D341Med (cell line): Measurements from ENCODE around the gene SLC5A3.
A peak's percentile ranks its signal among the peaks of the same experiment; 100 is the strongest.

Experiments
- DNase-seq: peaks from one replicate; pipeline ENCODE4 v3.0.0; 2012; ENCODE audit warnings: low spot score

Gene SLC5A3

DNA sequence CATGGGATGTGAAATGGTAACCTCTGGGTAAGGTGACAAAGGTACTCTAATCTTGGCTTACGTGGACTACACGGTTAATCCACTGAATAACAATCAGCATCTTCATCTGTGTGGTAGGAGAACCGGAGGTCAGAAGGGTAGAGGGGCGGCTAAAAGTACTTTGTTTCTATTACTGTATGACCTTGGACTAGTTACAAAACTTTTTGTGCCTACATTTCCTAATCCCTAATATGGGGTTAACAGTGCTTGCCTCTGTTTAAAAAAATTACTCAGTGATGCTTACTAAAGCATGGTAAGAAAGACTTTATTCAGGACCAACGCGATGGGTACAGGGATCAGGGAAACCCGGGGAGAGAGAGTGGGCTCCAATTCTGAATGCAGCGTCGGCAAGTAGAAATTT lies 1.7 kb upstream of the SLC5A3 start:
- no peak for DNase-seq

DNA sequence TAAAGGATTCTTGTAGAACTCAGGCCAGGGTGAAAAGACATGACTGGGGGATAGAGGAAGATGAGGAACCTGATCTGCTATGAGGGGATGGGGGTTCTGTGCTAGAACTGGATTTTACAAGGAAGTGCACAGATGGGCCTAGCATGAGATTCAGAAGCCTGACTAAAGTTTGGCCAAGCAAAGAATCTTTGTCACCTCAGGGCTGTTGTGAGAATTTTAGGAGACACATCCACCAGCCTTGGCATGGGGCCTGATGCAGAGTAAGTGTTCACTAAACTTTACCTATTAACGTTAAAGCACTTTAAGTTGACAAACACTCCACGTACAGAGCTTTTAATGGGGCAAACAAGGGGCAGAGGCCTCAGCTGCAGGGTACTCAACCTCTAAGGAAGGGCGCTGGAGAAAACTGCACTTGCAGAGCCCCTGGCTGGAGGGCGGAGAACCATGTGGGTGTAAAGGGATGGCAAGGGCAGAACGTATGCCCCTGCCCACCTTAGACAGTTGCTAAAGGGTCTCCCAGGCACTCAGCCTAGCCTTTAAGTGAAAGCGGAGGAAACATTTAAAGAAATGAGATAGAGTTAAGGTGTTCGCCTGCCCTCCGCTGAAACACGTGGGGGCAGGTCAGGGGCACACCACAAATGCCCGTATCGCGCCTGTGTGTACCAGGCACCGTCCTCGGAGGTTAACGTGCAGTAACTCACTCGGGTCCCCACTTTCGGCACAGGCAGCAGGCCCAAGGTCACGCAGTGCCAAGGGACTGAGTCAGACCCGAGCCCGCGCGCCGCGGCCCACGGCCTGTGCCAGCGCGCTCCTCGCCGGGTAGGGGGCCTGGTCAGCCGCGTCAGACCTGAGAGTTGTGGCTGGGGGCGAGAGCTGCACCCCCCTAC lies 990 bp upstream of the SLC5A3 start:
- no peak for DNase-seq

DNA sequence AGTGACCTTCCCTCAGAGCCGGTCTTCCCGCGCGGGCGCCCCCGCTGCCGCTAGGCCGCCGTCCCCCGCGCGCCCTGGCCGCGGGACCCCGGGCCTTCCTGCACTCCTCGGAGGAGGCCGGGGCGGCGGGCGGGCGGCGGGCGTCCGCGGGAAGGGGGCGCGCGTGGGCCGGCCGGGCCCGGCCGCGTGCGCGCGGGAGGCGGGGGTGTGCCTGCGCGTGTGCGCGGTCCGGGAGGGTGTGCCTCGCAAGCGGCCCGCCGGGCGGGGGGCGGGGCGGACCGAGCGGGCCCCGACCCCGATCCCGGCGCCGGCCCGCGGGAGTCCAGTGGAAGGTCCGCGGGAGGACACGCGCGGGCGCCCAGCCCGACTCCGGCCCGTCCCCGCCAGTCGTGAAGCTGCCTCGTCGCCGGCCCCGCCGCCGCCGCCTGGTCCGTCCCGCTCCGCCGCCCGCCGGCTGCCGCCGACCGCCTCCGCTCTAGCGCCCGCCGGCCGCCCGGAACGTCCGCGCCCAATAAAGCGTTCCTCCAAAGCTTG lies 438 bp downstream of the SLC5A3 start:
- DNase-seq = peak; percentile 83

DNA sequence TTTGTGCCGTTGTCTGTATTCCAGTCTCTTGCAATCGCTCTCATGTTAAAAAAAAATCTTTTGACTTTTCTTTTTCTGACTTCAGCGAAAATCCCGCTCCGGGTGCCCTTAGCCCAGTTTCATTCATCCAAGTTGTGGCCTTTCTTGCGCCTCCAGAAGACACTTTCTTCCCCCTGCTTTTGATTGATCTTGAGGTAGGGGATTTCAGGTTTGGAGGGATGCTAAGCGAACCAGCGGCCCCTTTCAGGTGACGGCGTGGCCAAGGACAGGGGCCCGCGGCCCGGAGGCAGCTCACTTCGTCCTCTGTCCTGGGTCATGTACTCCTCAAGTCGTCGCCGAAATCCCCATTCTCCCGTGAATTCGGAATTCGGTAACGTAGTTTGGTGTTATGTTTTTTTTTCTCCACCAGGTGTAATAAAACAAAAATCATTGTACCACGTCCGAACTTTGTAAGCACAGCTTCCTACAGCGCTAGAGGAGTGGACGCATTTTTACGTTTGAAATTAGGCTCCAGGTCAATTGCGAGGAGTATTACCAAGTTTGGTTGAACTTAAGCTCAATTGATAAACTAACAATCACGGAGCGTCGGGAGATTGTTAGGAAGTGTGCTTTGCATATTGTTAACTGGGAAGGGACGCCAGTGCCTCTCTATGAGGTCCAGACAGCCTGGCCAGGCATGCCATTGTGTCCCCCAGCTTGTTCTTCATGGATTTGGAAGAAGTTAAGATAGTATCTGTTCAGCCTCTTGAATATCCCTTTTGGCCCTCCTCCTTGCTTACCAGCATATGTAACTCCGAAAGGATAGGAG lies 1.1 kb downstream of the SLC5A3 start:
- DNase-seq = no peak

DNA sequence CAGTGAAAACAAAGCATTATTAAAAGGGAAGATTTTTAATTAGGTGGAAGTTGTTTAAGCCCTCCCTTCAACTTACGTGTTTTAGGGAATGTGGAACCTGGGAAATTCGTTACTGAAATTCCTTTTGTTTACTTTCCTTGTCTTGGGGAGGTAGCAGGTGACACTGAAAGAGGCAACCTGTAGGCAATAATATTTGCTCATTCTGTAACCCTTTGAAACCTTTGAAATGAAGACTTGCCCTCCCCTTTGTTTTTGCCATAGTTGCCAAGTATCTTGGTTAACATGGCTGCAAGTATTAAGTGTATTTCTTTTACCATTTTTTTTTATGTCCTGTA lies 1.7 kb downstream of the SLC5A3 start:
- no peak for DNase-seq

DNA sequence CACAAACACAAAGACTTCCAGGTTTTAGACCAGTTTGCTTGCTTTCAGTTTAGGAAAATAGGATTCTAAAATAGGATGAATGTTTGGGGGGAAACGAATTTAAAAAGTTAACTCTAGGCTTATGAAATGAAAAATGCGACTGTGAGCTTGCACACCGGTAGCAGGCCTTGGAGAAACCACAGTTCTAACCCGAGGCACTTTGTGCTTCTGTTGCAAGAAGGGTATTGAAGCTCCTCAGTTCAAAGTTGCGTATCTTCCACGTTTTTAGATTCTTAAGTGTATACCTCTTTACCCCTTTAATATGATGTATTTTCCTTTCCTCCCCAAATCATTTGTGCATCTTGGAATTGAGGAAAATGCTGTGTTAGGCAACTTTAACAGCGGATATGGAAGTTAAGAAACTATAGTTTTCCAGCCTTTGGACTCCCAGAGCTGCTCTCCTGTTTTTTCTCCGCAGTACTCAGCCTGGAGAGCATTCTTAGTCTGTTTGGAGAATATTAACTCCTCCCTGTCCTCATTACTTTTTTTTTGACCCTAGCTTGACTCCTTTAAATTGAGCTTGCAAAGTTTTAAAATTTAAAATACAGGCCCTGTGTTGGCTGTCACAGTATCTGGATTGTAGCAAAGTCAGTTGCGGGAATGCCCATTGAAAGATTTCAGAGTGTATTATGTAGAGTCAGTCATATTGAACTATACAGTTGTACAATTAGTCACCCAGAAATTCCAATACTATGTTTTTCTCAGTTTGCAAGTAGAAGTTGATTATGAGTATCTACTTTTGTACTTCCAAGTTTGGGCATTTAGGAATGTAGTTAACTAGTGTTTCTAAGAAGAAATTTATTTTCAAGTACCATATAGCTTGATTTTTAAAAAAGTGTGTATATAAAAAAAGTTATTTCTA lies 2.6 kb downstream of the SLC5A3 start:
- no peak for DNase-seq

DNA sequence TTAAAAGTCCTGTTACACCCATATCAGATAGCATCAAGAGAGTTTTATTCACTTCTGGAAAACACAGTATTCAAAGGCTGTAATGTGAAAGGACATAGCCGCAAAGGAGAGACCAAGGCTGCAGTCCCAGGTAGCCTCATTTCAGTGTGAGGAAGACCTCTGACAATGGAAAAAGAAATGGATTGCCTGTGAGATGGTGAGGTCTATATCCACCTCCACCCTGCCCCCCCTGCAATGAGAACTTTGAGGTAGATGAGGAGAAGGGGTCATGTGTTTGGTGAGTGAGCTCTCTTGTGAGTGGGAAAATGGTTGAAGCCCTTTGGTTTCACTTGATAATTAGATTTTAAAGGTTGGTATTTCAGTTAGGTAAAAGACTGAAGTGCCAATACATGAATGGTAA lies 3.5 kb downstream of the SLC5A3 start:
- DNase-seq = no peak

DNA sequence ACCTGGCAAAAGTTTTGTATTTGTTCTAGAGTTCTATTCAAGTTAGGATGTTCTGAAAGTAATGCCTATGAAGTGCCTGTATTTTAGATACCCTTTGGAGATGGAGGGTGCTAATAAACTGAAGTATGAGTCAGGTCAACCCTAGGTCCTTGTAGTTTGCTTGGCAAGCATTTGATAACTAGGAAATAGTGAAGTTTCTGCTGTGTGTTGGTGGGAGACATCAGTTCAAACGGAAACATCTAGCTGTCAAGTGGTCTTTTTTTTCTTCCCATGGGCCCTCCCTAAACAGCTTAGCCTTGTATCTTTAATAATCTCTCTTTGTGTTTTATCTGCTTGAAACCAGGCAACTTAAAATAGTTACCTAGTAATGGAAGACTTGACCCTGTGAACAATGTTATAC lies 4.5 kb downstream of the SLC5A3 start:
- no peak for DNase-seq

DNA sequence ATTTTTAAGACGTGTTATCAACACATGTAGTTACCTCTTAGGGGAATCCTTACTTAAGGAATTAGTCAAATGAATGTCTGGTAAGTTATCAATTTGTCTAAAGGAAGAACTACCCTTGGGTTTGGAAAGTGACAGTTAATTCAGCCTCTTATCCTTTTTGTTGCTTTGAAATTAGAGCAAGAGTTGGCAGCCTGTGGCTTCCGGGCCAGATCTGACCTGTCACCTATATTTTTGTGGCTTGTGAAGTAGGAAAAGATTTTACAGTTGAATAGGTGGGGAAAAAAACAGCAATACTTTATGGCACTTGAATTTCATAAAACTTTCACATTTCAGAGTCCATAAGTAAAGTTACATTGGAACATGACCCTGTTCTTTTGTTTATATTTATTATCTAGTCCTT lies 5.5 kb downstream of the SLC5A3 start:
- no peak for DNase-seq

DNA sequence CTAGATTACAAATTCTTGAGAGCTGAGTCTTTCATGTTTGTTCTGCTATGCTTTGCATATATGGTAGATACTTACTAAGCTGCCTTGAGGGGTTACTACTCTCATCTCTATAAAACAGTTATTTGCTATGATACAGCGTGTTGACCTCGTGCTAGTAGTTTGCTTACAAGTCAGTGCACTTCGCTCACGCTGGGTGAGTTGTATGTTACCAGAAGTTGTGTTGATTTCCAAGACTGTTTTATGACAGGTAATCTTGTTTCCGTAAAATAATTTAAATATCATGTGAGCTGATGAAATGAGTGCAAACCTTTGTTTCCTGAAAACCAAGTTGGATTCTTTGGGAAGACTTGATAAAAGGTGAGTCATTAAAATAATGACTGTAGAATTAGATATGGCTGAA lies 7.3 kb downstream of the SLC5A3 start:
- no peak for DNase-seq

DNA sequence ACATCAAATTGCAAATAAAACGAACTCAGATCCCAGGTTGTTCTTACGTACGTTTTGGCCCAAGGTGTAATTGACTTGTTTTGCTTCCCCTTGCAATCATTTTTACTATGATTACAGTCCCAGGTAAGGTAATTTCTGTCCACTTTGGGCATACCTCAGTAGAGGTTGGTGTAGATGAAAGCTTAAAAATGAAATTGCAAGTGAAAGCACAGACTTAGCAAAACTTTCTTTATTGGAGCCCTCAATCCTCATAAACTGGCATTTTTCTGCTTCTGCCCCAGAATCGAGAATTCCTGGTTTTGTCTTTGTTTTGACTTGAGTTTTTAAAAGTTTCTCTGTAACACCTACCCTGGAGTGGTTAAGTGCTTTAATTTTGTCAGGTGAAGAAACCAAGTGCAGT lies 9.4 kb downstream of the SLC5A3 start:
- no peak for DNase-seq

DNA sequence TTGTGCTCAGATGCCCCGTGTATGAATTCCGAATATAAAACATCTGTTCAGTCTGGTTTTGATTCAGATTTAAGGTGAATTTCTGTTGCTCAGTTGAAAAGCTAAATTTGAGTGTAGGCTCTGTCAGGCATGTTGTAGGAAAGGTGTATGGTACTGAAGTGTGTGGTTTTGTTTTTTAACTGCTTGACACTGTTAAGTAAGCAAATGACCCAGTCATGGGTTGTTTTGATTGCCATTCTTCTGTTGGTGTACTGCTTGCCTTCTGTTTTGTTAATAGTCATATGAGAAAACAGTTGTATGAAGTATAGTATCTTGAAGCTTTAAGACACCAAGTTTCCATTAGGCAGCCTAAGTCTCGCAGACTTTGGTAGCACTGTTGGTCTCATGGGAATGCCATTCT lies 10.0 kb downstream of the SLC5A3 start:
- DNase-seq = no peak

DNA sequence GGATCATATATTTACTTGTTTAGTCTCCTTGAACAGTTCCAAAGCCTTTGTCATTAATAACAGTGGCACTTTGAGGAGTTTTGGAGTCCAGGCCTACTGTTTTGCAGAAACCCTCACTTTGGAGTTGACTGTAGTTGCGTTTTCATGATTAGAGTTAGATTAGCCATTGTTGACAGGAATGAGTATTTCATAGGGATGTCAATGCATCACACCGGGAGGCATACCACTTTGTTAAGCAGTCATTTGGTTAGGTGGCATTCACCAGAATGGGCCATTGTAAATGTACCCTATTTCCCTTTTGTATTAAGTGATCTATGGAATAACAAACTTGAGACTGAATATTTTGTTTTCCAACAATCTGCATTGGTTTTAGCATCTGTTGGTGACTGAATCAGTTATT lies 11.8 kb downstream of the SLC5A3 start:
- no peak for DNase-seq

DNA sequence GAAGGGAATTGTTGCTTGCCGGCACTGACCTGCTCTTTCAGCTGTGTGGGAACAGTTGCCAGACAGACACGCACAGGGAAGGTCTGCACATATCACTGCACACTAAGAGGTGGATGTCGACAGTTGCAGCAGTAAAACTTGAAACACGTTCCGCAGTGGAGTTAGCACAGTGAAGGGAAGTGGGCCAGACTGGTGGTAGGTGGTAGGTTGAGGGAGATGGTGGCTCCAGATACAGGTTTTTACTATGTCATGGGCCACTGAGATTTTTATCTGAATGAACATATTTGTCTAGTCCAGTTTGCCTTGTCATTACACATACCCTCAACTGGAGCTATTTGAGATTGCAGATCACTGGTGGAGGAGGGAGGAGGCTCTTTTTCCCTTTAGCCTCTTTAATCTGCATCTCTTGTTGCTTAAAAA lies 13.5 kb downstream of the SLC5A3 start:
- no peak for DNase-seq

DNA sequence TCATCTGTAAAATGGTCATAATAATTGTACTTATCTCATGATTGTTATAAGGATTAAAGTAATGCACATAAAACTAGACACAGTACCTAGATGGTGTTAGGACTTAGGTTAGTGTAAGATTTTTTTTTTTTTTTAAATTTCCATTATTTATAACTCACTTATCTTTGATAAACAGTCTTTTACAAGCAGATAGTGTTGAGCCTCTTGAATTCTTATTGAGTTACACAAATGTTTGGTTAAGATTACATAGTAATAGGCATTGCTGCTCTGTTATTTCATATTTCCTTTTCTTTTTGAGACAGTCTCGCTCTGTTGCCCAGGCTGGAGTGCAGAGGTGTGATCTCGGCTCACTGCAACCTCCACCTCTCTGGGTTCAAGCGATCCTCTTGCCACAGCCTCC lies 15.4 kb downstream of the SLC5A3 start:
- DNase-seq = no peak

DNA sequence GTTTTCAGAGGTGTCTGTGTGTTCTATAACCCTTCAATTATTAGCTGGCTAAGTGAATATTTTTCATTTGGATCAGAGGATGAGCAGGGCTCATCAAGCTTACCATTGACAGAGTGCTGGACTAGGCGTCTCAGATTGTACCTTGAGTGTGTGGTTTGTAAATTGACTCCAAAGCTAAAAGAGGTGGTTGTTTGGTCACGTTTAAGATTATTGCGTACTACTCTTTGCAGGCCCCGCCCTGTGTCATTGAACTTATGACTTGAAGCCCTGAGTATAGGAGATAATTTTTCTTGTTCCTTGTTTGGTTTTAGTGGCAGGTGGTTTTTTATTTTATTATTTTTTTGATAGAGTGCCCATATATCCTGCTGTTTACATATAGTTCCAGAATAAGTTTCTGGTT lies 17.7 kb downstream of the SLC5A3 start:
- no peak for DNase-seq

DNA sequence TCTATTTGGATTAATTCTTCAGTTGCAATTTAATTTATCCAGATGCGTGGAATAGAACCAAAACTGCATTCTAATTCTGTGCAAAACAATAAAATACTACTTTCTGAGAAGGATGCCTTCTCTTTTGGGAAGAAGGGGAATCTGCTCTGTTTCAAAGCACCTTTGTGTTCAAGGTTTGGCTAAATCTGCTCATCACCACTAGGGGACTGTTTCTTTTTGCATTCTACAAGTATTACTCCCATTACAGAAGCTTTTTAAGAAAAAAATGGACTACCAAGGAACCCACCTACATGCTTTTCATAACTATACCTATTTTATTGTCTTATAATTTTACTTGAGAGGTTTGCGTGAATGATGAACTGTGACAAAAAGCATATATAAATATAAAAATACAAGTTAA lies 18.2 kb downstream of the SLC5A3 start:
- DNase-seq = no peak

DNA sequence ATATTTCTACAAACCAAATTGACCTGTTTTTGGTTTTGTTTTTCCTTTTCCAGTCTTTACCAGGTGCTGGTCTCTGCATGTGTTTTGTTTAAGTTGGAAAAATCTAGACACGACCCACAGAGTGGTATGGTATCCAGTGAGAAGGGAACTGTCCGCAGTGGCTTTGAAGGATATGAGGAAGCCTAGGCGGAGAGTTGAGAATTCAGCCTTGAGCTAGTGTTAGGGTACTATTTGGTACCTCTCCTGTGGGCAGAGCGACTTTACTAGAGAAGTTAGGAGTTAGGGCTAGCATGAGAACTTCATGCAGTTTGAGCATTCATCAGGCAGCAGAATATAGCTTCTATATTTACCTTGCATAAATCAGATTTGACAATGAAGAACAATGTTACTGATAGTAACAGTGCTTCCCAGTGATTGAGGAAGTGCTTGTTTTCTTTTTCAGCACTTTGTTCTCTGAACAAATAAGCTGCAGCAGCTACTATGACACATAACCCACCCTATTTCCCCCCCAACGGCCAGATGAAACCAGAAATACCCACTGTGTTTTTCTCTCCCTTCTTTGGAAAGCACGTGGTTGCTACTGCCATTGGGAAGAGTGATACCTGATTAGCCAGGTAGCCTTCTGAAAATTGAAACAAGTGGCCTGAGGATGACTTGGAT lies 19.0 kb downstream of the SLC5A3 start:
- DNase-seq = no peak

DNA sequence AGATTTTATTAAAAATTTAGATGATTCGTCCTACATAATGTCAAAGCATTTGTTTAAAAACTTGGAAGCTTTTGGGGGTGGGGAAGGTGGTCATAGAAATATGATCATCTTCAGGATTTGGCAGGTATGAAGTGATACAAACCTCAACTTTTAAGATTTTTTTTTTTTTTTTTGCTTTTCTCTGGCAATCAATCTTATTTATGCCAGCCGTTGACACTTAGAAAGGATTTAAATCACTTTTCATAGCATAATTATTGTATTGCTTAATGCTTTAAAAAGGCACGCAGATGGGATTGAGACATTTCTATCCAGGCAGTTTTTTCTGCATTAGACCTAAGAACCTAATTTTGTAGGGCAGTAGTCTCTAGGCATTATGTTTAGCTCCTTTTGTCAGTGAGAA lies 19.7 kb downstream of the SLC5A3 start:
- no peak for DNase-seq

DNA sequence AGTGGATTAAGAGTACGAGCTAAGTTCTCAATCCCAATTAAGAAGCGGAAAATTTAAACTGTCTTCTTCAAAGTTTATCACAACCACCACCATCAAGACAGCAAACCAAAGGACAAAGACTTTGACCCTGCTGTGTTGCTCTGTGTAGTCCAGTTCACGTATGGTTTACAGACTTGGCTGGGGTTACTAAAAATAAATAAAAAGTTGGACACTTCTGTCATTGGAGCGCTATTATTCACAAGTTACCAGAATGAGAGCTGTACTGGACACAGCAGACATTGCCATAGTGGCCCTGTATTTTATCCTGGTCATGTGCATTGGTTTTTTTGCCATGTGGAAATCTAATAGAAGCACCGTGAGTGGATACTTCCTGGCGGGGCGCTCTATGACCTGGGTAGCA lies 21.6 kb downstream of the SLC5A3 start:
- DNase-seq = no peak

DNA sequence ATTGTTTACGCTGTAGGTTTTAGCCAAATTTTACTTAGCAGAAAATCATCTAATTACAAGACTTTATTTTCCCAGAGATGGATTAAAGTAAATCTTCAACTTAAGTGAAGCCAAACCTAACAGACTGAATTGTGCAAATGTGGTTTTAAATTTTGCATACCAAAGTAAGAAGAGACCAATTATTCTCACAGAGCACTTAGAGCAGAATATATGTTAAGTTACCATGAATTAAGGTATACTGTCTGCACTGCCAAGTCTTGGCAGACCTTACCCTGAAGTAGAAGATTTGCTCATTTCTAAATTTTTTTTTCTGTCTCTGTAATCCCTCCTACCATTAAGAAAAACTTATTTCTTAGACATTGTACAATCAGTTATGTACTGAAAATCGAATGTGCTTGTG lies 24.1 kb downstream of the SLC5A3 start:
- DNase-seq = no peak

DNA sequence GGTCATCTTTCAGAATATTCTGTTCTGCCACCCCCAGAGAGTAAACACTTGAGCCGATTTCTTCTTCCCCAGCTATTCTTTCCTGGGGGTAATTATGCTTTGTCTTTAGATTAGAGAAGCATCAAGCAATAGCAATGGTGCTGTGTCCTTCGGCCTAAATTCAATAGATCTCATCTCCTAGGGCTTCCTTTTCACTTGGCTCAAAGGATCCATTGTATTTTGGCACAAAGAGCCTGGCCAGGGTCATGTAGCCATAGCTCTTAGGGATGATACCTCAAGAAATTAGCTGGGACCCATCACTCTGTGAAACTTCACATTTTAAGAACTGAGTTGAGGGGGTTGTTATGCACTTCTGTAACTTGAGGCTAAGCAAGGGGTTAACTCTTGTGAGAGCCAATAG lies 27.0 kb downstream of the SLC5A3 start:
- no peak for DNase-seq
